Thoracic aorta (tissue), 2 donors: ENCODE results near the gene SOAT1. TPM values are rescaled to one million over a fixed set of nuclear protein-coding genes. Genes with fewer than 3 reads are reported as not detected.
"Not testable (repeated sequence)": the region's sequence is repeated elsewhere in the genome, so short reads cannot be mapped to it uniquely, and the experiment has no call there.

Experiments
- ATAC-seq: fragments of 150-250 bp; one replicate; pipeline ENCODE4 v1.8.0; 2017; ENCODE audit warnings: low read depth; ENCODE audit not compliant: insufficient number of reproducible peaks, low FRiP score
- DNase-seq: peaks from one replicate; pipeline ENCODE4 v3.0.0-alpha.2; 2020; ENCODE audit warnings: low spot score
- H3K27ac ChIP-seq, 2 donors: fragments of 200-600 bp; sonication (generic); 1 replicate in 1 of 2; 2 replicates in 1 of 2; pipeline ENCODE4 v1.5.1; 2016; ENCODE audit warnings: mild to moderate bottlenecking in 2 of 2, moderate library complexity in 2 of 2
- H3K27me3 ChIP-seq: fragments of 200-600 bp; sonication (generic); replicated peaks from 2 replicates; pipeline ENCODE4 v1.6.0; 2016; ENCODE audit warnings: mild to moderate bottlenecking; ENCODE audit not compliant: insufficient read depth
- H3K36me3 ChIP-seq: fragments of 200-600 bp; sonication (generic); one replicate; pipeline ENCODE4 v1.5.1; 2016
- H3K4me1 ChIP-seq, 2 donors: fragments of 200-600 bp; sonication (generic); 1 replicate in 1 of 2; 2 replicates in 1 of 2; pipeline versions ENCODE4 v1.5.1 to v1.6.0; 2016; ENCODE audit warnings: low read depth in 2 of 2, mild to moderate bottlenecking in 1 of 2; ENCODE audit not compliant: control insufficient read depth in 1 of 2
- H3K4me3 ChIP-seq: fragments of 200-600 bp; sonication (generic); 2 replicates; pipeline ENCODE4 v1.5.1; 2016; ENCODE audit warnings: mild to moderate bottlenecking
- H3K9me3 ChIP-seq: fragments of 200-600 bp; sonication (generic); 2 replicates; pipeline ENCODE4 v1.5.1; 2016
- CTCF ChIP-seq: fragments of 200-600 bp; sonication (generic); IDR thresholded peaks from one replicate; pipeline ENCODE4 v1.5.1; 2019; ENCODE audit warnings: antibody characterized with exemption
- total RNA-seq, 2 donors: library from RNA; depleted of rRNA; stranded (reverse); fragments of >200 nt; gene quantifications; one replicate each; pipeline versions ENCODE4 v1.1.0 to v1.2.3, GENCODE V29; 2016

Gene SOAT1
- total RNA-seq, 2 donors from 2014 or later = 14.5 to 29.5 TPM

- DNase-seq (no peak), ATAC-seq (no peak)
- Histone ChIP-seq H3K4me1 (no peaks in the 10 kb centered on the region), H3K4me3 (no peak overlapping the region), H3K36me3 (no peaks in the 10 kb centered on the region), H3K9me3 (no peaks in the 10 kb centered on the region), H3K27ac (no peak overlapping the region), H3K27me3 (no peaks in the 10 kb centered on the region)
- no peak for TF ChIP-seq CTCF
Observed at GRCh38 chr1:179253286-179253972, 40.2 kb upstream of the SOAT1 start.

GRCh38 chr1:179262183-179262582 is 31.4 kb upstream of the SOAT1 start:
- no peaks in the 10 kb centered on the region for H3K36me3 ChIP-seq
- H3K4me1 ChIP-seq = no peaks in the 10 kb centered on the region
- no peaks in the 10 kb centered on the region for H3K27me3 ChIP-seq
- no peak overlapping the region for H3K4me3 ChIP-seq
- no peak overlapping the region for H3K27ac ChIP-seq
- no peak for DNase-seq
- TF ChIP-seq CTCF = no peak
- ATAC-seq = no peak
- H3K9me3 ChIP-seq = no peaks in the 10 kb centered on the region

- H3K36me3 ChIP-seq = no peaks in the 10 kb centered on the region
- H3K27me3 ChIP-seq = no peaks in the 10 kb centered on the region
- ATAC-seq = no peak
- TF ChIP-seq CTCF = no peak
- no peak overlapping the region for H3K4me3 ChIP-seq
- DNase-seq = no peak
- no peaks in the 10 kb centered on the region for H3K9me3 ChIP-seq
- H3K4me1 ChIP-seq = no peaks in the 10 kb centered on the region
- H3K27ac ChIP-seq = no peak overlapping the region
Observed at GRCh38 chr1:179263121-179263520, 30.5 kb upstream of the SOAT1 start.

GRCh38 chr1:179264507-179264906 is 29.1 kb upstream of the SOAT1 start:
- no peak overlapping the region for H3K27ac ChIP-seq
- H3K4me1 ChIP-seq = no peaks in the 10 kb centered on the region
- no peaks in the 10 kb centered on the region for H3K27me3 ChIP-seq
- H3K4me3 ChIP-seq = no peak overlapping the region
- no peaks in the 10 kb centered on the region for H3K36me3 ChIP-seq
- no peaks in the 10 kb centered on the region for H3K9me3 ChIP-seq
- no peak for TF ChIP-seq CTCF
- DNase-seq (no peak), ATAC-seq (no peak)

- ATAC-seq = no peak
- H3K9me3 ChIP-seq = no peaks in the 10 kb centered on the region
- H3K27ac ChIP-seq = no peak overlapping the region
- H3K4me1 ChIP-seq = no peaks in the 10 kb centered on the region
- no peak overlapping the region for H3K4me3 ChIP-seq
- DNase-seq = no peak
- TF ChIP-seq CTCF = no peak
- H3K27me3 ChIP-seq = no peaks in the 10 kb centered on the region
- H3K36me3 ChIP-seq = no peaks in the 10 kb centered on the region
Observed at GRCh38 chr1:179269071-179269470, 24.5 kb upstream of the SOAT1 start.

GRCh38 chr1:179274424-179274823 is 19.2 kb upstream of the SOAT1 start:
- not testable (repeated sequence) for H3K36me3 ChIP-seq, ATAC-seq, H3K27ac ChIP-seq, H3K9me3 ChIP-seq, H3K4me3 ChIP-seq, DNase-seq, H3K27me3 ChIP-seq, H3K4me1 ChIP-seq
